ENCODE data around the gene UBE2G2.

The UBE2G2 gene

DNA sequence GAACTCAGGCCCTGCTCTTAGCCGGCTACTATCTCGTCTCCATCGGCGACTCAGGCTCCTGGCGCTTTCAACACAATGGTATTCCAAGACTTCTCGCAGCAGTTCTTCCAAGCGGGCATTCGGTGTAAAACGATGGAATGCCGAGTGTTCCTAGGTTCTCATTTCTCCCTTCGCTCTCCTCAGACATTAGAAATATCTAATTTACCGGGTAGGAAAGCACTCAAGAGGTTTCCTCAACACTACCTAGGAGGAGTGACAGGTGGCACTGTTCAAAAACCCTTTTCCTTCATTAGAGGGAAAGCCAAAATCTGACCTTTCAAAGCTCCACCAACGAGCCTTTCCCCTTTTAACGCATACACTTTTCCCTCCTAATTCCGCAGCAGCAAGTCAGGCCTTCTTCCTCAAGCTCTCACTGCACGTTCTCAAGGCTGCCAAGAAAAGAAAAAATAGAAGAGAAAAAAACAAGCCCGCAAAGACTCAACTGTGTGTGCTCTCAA, 601 bp downstream of the UBE2G2 start:
- Histone ChIP-seq H3K79me2 (ENCODE audit: control insufficient read depth, insufficient read depth, low read length, unreplicated experiment) (peaks cover 61% of the 10 kb centered on the region), H3K4me3 (ENCODE audit: low read depth, low read length) (peak overlapping the region; percentile 94), H3K27me3 (ENCODE audit: insufficient read depth, low read length) (no peaks in the 10 kb centered on the region), H2AFZ (ENCODE audit: low read length, unreplicated experiment) (peak overlapping the region; percentile 74), H3K4me1 (ENCODE audit: control insufficient read depth, insufficient read depth, low read length, unreplicated experiment) (peaks cover 14% of the 10 kb centered on the region), H3K27ac (ENCODE audit: low read depth, low read length) (peak overlapping the region; percentile 17; the same call in 1 of the 2 replicates), H3K36me3 (ENCODE audit: insufficient read depth, low read length) (peaks cover 11% of the 10 kb centered on the region; the same call in 1 of the 2 replicates)

- peaks cover 14% of the 10 kb centered on the region for H3K4me1 ChIP-seq (ENCODE audit: control insufficient read depth, insufficient read depth, low read length, unreplicated experiment)
- H3K36me3 ChIP-seq (ENCODE audit: insufficient read depth, low read length), result peaks cover 7% of the 10 kb centered on the region; the same call in 1 of the 2 replicates
- no peak overlapping the region for H3K27ac ChIP-seq (ENCODE audit: low read depth, low read length)
- H3K4me3 ChIP-seq (ENCODE audit: low read depth, low read length), result peak overlapping the region; percentile 94
- H3K27me3 ChIP-seq (ENCODE audit: insufficient read depth, low read length), result no peaks in the 10 kb centered on the region
- peaks cover 69% of the 10 kb centered on the region for H3K79me2 ChIP-seq (ENCODE audit: control insufficient read depth, insufficient read depth, low read length, unreplicated experiment)
- H2AFZ ChIP-seq (ENCODE audit: low read length, unreplicated experiment), result no peak overlapping the region
These were observed 1.5 kb downstream of the UBE2G2 start for GRCh38 chr21:44800103-44800502.

DNA sequence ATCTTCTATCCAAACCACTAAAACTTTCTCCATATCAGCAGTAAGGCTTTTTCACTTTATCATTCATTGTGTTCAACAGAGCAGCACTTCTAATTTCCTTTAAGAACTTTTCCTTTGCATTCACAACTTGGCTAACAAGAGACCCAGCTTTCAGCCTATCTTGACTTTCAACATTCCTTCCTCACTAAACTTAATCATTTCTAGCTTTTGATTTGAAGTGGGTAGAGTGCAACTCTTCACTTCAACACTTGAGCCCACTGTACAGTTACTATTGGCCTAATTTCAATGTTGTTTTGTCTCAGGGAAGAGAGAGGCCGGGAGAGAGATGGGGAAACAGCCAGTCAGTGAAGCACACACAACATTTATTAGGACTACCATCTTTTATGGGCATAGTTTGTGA, 2.0 kb downstream of the UBE2G2 start:
- H3K36me3 ChIP-seq (ENCODE audit: insufficient read depth, low read length), result peaks cover 3% of the 10 kb centered on the region; the same call in 1 of the 2 replicates
- no peak overlapping the region for H2AFZ ChIP-seq (ENCODE audit: low read length, unreplicated experiment)
- peaks cover 14% of the 10 kb centered on the region for H3K4me1 ChIP-seq (ENCODE audit: control insufficient read depth, insufficient read depth, low read length, unreplicated experiment)
- no peaks in the 10 kb centered on the region for H3K27me3 ChIP-seq (ENCODE audit: insufficient read depth, low read length)
- H3K79me2 ChIP-seq (ENCODE audit: control insufficient read depth, insufficient read depth, low read length, unreplicated experiment), result peaks cover 72% of the 10 kb centered on the region
- no peak overlapping the region for H3K27ac ChIP-seq (ENCODE audit: low read depth, low read length)
- H3K4me3 ChIP-seq (ENCODE audit: low read depth, low read length), result peak overlapping the region; percentile 94; the same call in 1 of the 2 replicates

DNA sequence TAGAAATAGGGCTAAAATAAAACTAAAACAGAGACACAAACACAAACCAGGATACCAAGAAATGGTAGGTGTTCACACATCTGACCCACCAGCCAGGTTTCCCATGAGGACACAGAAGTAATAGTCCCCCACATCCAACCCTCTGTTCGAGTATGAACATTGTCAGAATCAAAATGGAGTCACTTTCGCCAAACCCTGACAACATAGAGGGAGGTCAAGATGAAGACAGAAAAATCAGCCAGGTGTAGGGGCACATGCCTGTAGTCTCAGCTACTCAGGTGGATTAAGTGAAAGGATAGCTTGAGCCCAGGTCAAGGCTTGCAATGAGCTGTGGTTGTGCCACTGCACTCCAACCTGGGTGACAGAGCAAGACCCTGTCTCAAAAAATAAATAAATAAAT, 3.8 kb downstream of the UBE2G2 start:
- peaks cover 83% of the 10 kb centered on the region for H3K79me2 ChIP-seq (ENCODE audit: control insufficient read depth, insufficient read depth, low read length, unreplicated experiment)
- H3K27ac ChIP-seq (ENCODE audit: low read depth, low read length), result no peak overlapping the region
- no peaks in the 10 kb centered on the region for H3K27me3 ChIP-seq (ENCODE audit: insufficient read depth, low read length)
- H3K4me1 ChIP-seq (ENCODE audit: control insufficient read depth, insufficient read depth, low read length, unreplicated experiment), result peaks cover 15% of the 10 kb centered on the region
- H3K4me3 ChIP-seq (ENCODE audit: low read depth, low read length), result no peak overlapping the region
- H2AFZ ChIP-seq (ENCODE audit: low read length, unreplicated experiment), result no peak overlapping the region
- peaks cover 2% of the 10 kb centered on the region; the same call in 1 of the 2 replicates for H3K36me3 ChIP-seq (ENCODE audit: insufficient read depth, low read length)

DNA sequence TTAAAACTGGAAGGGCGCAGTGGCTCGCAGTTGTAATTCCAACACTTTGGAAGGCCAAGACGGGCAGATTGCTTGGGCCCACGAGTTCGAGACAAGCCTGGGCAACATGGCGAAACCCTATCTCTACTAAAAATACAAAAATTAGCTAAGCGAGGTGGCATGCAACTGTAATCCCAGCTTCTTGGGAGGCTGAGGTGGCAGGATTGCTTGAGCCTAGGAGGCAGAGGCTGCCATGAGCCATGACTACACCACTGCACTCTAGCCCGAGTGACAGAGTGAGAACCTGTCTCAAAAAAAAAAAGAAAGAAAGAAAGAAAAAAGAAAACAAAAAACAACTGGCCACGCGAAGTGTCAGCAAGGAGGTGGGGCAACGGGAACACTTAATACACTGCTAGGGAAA, 6.3 kb downstream of the UBE2G2 start:
- Histone ChIP-seq H3K4me1 (ENCODE audit: control insufficient read depth, insufficient read depth, low read length, unreplicated experiment) (peaks cover 13% of the 10 kb centered on the region), H3K27ac (ENCODE audit: low read depth, low read length) (no peak overlapping the region), H3K4me3 (ENCODE audit: low read depth, low read length) (no peak overlapping the region), H3K79me2 (ENCODE audit: control insufficient read depth, insufficient read depth, low read length, unreplicated experiment) (peaks cover 90% of the 10 kb centered on the region), H3K36me3 (ENCODE audit: insufficient read depth, low read length) (peaks cover 6% of the 10 kb centered on the region; the same call in 1 of the 2 replicates), H2AFZ (ENCODE audit: low read length, unreplicated experiment) (no peak overlapping the region), H3K27me3 (ENCODE audit: insufficient read depth, low read length) (no peaks in the 10 kb centered on the region)

DNA sequence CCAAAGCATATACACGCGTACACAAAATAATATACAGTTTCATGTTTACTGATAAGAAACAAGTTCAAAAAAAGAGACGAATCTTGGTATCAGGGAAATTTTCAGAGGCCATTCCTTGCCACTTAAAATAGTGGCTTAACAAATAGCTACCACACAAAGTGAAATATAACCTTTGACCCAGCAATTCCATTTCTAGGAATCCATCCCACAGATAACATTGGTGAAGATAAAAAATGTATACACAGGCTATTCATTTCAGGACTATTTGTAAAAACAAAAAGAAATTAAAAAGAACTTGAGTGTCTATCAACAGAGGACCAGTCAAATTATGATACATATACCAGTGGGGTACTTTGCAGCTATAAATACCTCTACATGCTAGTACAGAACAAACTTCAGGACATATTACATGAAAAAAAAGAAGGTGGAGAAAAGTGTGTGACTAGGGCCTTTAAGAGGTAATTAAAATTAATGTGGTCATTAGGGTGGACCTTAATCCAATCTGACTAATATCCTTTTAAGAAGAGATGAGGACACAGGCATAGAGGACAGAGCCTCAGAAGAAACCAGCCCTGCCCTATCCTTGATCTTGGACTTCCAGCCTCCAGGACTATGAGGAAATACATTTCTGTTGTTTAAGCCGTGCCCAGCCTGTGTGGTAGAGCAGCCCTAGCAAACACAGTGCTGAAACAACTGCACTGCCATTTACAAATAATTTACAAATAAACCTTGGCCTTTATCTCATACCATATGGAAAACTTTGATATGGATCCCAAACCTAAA, 7.8 kb downstream of the UBE2G2 start:
- H3K4me1 ChIP-seq (ENCODE audit: control insufficient read depth, insufficient read depth, low read length, unreplicated experiment), result peaks cover 6% of the 10 kb centered on the region
- H3K4me3 ChIP-seq (ENCODE audit: low read depth, low read length), result no peak overlapping the region
- peaks cover 88% of the 10 kb centered on the region for H3K79me2 ChIP-seq (ENCODE audit: control insufficient read depth, insufficient read depth, low read length, unreplicated experiment)
- no peak overlapping the region for H2AFZ ChIP-seq (ENCODE audit: low read length, unreplicated experiment)
- H3K27me3 ChIP-seq (ENCODE audit: insufficient read depth, low read length), result no peaks in the 10 kb centered on the region
- H3K36me3 ChIP-seq (ENCODE audit: insufficient read depth, low read length), result peaks cover 6% of the 10 kb centered on the region; the same call in 1 of the 2 replicates
- no peak overlapping the region for H3K27ac ChIP-seq (ENCODE audit: low read depth, low read length)

DNA sequence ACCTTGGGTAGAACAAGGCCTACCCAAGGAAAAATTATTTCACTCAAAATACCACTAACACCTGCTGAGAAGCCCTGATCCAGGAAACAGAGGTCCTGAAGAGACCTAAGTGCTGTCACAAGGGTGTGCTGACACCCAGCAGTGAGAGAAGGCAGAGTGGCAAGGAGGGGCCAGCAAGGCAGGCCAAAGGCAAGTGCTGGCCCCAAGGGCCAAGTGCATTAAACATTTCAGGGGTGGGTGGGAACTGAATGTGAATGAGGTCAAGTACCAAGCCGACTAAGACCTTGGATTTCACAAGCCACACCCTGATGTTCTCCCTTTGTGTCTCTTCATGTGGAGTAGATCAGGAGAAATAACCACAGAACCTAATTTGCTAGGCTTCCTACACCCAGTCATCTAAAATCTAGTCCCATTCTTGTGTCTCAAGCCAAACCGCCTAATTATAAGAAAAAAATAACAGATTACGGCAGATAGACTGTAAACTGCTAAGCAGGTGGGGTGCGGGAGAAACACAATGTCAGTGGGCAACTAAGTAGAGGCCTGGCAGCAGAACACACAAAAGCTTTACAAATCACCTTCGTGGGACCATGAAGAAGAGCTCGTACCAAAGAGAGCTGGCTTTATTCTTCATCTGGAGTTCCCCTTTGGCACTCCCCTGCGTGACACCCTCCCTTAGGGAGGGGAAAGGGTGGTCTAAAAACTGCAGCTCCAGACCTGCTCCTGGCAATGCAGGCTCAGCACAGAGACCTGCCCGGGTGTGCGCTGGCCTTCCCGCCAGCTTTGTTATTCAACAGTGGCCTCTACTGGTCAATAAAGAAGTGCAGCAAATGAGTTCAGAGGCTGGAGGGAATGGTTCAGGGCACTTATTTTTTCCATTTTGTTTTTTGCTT, 8.7 kb downstream of the UBE2G2 start:
- Histone ChIP-seq H3K4me1 (ENCODE audit: control insufficient read depth, insufficient read depth, low read length, unreplicated experiment) (peaks cover 6% of the 10 kb centered on the region), H2AFZ (ENCODE audit: low read length, unreplicated experiment) (no peak overlapping the region), H3K4me3 (ENCODE audit: low read depth, low read length) (no peak overlapping the region), H3K79me2 (ENCODE audit: control insufficient read depth, insufficient read depth, low read length, unreplicated experiment) (peaks cover 85% of the 10 kb centered on the region), H3K36me3 (ENCODE audit: insufficient read depth, low read length) (peaks cover 6% of the 10 kb centered on the region; the same call in 1 of the 2 replicates), H3K27ac (ENCODE audit: low read depth, low read length) (no peak overlapping the region), H3K27me3 (ENCODE audit: insufficient read depth, low read length) (no peaks in the 10 kb centered on the region)

- peaks cover 7% of the 10 kb centered on the region; the same call in 1 of the 2 replicates for H3K36me3 ChIP-seq (ENCODE audit: insufficient read depth, low read length)
- H3K4me1 ChIP-seq (ENCODE audit: control insufficient read depth, insufficient read depth, low read length, unreplicated experiment), result peaks cover 6% of the 10 kb centered on the region
- peaks cover 86% of the 10 kb centered on the region for H3K79me2 ChIP-seq (ENCODE audit: control insufficient read depth, insufficient read depth, low read length, unreplicated experiment)
- no peaks in the 10 kb centered on the region for H3K27me3 ChIP-seq (ENCODE audit: insufficient read depth, low read length)
- H3K4me3 ChIP-seq (ENCODE audit: low read depth, low read length), result no peak overlapping the region
- H2AFZ ChIP-seq (ENCODE audit: low read length, unreplicated experiment), result no peak overlapping the region
- H3K27ac ChIP-seq (ENCODE audit: low read depth, low read length), result no peak overlapping the region
These were observed 9.6 kb downstream of the UBE2G2 start for GRCh38 chr21:44791993-44792392.

- no peak overlapping the region for H3K27ac ChIP-seq (ENCODE audit: low read depth, low read length)
- H3K79me2 ChIP-seq (ENCODE audit: control insufficient read depth, insufficient read depth, low read length, unreplicated experiment), result peaks cover 82% of the 10 kb centered on the region
- H3K4me3 ChIP-seq (ENCODE audit: low read depth, low read length), result no peak overlapping the region
- peaks cover 7% of the 10 kb centered on the region; the same call in 1 of the 2 replicates for H3K36me3 ChIP-seq (ENCODE audit: insufficient read depth, low read length)
- peaks cover 8% of the 10 kb centered on the region for H3K4me1 ChIP-seq (ENCODE audit: control insufficient read depth, insufficient read depth, low read length, unreplicated experiment)
- no peaks in the 10 kb centered on the region for H3K27me3 ChIP-seq (ENCODE audit: insufficient read depth, low read length)
- no peak overlapping the region for H2AFZ ChIP-seq (ENCODE audit: low read length, unreplicated experiment)
These were observed 10.4 kb downstream of the UBE2G2 start for GRCh38 chr21:44791246-44791645.

DNA sequence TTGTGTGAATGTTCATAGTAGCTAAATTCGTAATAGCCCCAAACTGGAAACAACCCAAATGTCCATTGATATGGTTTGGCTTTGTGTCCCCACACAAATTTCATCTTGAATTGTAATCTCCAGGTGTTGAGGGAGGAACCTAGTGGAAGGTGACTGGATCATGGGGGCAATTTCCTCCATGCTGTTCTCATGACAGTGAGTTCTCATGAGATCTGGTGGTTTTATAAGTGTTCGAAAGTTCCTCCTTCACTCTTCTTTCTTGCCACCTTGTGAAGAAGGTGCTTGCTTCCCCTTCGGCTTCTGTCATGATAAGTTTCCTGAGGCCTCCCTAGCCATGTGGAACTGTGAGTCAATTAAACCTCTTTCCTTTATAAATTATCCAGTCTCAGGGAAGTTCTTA, 11.3 kb downstream of the UBE2G2 start:
- H3K4me1 ChIP-seq (ENCODE audit: control insufficient read depth, insufficient read depth, low read length, unreplicated experiment), result peaks cover 13% of the 10 kb centered on the region
- peaks cover 82% of the 10 kb centered on the region for H3K79me2 ChIP-seq (ENCODE audit: control insufficient read depth, insufficient read depth, low read length, unreplicated experiment)
- no peaks in the 10 kb centered on the region for H3K27me3 ChIP-seq (ENCODE audit: insufficient read depth, low read length)
- H3K36me3 ChIP-seq (ENCODE audit: insufficient read depth, low read length), result peaks cover 7% of the 10 kb centered on the region; the same call in 1 of the 2 replicates
- no peak overlapping the region for H2AFZ ChIP-seq (ENCODE audit: low read length, unreplicated experiment)
- no peak overlapping the region for H3K27ac ChIP-seq (ENCODE audit: low read depth, low read length)
- H3K4me3 ChIP-seq (ENCODE audit: low read depth, low read length), result no peak overlapping the region
